Measurements from ENCODE around the gene OGDHL.
"Not testable (repeated sequence)": the region's sequence is repeated elsewhere in the genome, so short reads cannot be mapped to it uniquely, and the experiment has no call there.

The OGDHL gene

GRCh38 chr10:49758249-49758930 lies 3.7 kb downstream of the OGDHL start:
- Histone ChIP-seq H3K4me3 (replicated peaks; ENCODE audit: insufficient read depth, low read length) (no peak overlapping the region), H3K27ac (replicated peaks) (no peak overlapping the region), H3K27me3 (ENCODE audit: insufficient read depth, poor library complexity, severe bottlenecking) (peaks cover 9% of the 10 kb centered on the region)
- TF ChIP-seq GABPA (IDR thresholded peaks at IDR 0.05; ENCODE audit: low read depth): no peak
- TF ChIP-seq CTCF (IDR thresholded peaks at IDR 0.05; ENCODE audit: insufficient read depth, low read length): no peak
- no peak for TF ChIP-seq POLR2AphosphoS5 (IDR thresholded peaks at IDR 0.05; ENCODE audit: low read depth)
- no peak for TF ChIP-seq SPI1 (IDR thresholded peaks at IDR 0.05; ENCODE audit: borderline replicate concordance, low read depth)
- TF ChIP-seq REST (IDR thresholded peaks at IDR 0.05; ENCODE audit: insufficient replicate concordance, low read depth): no peak
- DNase-seq (ENCODE audit: low read depth in 1 of 2, low spot score in 1 of 2): no peak

GRCh38 chr10:49756641-49757040 lies 5.5 kb downstream of the OGDHL start:
- no peak for DNase-seq (ENCODE audit: low read depth in 1 of 2, low spot score in 1 of 2)
- TF ChIP-seq GABPA (IDR thresholded peaks at IDR 0.05; ENCODE audit: low read depth) (no peak), POLR2AphosphoS5 (IDR thresholded peaks at IDR 0.05; ENCODE audit: low read depth) (no peak), SPI1 (IDR thresholded peaks at IDR 0.05; ENCODE audit: borderline replicate concordance, low read depth) (no peak), CTCF (IDR thresholded peaks at IDR 0.05; ENCODE audit: insufficient read depth, low read length) (no peak), REST (IDR thresholded peaks at IDR 0.05; ENCODE audit: insufficient replicate concordance, low read depth) (no peak)
- no peak overlapping the region for H3K27ac ChIP-seq (replicated peaks)

GRCh38 chr10:49756031-49756430 lies 6.1 kb downstream of the OGDHL start:
- TF ChIP-seq SPI1 (IDR thresholded peaks at IDR 0.05; ENCODE audit: borderline replicate concordance, low read depth) (no peak), CTCF (IDR thresholded peaks at IDR 0.05; ENCODE audit: insufficient read depth, low read length) (no peak), GABPA (IDR thresholded peaks at IDR 0.05; ENCODE audit: low read depth) (no peak), REST (IDR thresholded peaks at IDR 0.05; ENCODE audit: insufficient replicate concordance, low read depth) (no peak), POLR2AphosphoS5 (IDR thresholded peaks at IDR 0.05; ENCODE audit: low read depth) (no peak)
- H3K27me3 ChIP-seq (ENCODE audit: insufficient read depth, poor library complexity, severe bottlenecking): no peaks in the 10 kb centered on the region
- H3K4me3 ChIP-seq (replicated peaks; ENCODE audit: insufficient read depth, low read length): no peak overlapping the region
- DNase-seq (ENCODE audit: low read depth in 1 of 2, low spot score in 1 of 2): no peak
- H3K27ac ChIP-seq (replicated peaks): no peak overlapping the region

More at GRCh38 chr10:49756641-49757040, 5.5 kb downstream of the OGDHL start:
- Histone ChIP-seq H3K4me3 (replicated peaks; ENCODE audit: insufficient read depth, low read length) (no peak overlapping the region), H3K27me3 (ENCODE audit: insufficient read depth, poor library complexity, severe bottlenecking) (peaks cover 2% of the 10 kb centered on the region)

- not testable (repeated sequence) for DNase-seq (ENCODE audit: low read depth in 1 of 2, low spot score in 1 of 2); H3K27me3 ChIP-seq (ENCODE audit: insufficient read depth, poor library complexity, severe bottlenecking); H3K4me3 ChIP-seq (replicated peaks; ENCODE audit: insufficient read depth, low read length); H3K27ac ChIP-seq (replicated peaks)
Observed at GRCh38 chr10:49754951-49755350, 7.2 kb downstream of the OGDHL start.
